ENCODE results near the gene COL8A1.
"Not testable (repeated sequence)": the region's sequence is repeated elsewhere in the genome, so short reads cannot be mapped to it uniquely, and the experiment has no call there.

The COL8A1 gene

DNA sequence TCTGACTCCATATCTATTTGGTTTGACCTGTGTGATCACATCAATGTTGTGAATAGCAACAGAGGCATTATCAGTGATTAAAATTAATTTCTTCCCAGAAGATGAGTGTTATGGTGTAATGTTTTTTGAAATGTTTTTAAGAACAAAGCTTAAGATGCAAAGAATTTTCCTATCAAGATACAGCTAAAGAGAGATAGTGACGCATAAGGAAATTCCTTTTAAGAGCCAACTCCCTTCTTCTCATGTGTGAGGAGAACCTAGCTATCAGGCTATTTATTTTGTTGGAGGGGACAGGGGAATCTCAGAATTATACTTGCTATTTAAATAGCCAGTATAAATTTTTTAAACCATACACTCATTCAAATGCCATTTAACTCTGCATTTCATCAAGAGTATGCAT is 71.3 kb downstream of the COL8A1 start:
- DNase-seq (ENCODE audit: low read depth, low spot score), result no peak

DNA sequence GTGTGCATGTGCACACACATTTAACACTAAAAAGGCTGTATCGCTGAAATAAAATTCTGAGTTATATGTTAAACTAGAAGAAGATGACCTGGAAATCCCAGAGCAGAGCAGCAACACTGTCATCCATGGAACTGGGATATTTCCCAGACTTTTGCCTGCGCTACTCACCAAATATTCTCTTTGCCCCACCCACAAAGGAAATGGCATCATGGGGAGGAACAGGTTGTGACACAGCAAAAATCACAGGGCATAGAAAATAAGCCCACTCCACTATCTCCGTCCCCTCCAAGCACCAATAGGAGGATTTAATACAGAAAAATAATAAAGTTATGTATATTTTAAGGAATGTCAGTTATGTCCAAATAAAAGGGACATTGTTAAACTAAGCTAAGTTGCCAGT is 71.7 kb downstream of the COL8A1 start:
- no peak for DNase-seq (ENCODE audit: low read depth, low spot score)

GRCh38 chr3:99711351-99711750 is 73.0 kb downstream of the COL8A1 start:
- no peak for DNase-seq (ENCODE audit: low read depth, low spot score)

DNA sequence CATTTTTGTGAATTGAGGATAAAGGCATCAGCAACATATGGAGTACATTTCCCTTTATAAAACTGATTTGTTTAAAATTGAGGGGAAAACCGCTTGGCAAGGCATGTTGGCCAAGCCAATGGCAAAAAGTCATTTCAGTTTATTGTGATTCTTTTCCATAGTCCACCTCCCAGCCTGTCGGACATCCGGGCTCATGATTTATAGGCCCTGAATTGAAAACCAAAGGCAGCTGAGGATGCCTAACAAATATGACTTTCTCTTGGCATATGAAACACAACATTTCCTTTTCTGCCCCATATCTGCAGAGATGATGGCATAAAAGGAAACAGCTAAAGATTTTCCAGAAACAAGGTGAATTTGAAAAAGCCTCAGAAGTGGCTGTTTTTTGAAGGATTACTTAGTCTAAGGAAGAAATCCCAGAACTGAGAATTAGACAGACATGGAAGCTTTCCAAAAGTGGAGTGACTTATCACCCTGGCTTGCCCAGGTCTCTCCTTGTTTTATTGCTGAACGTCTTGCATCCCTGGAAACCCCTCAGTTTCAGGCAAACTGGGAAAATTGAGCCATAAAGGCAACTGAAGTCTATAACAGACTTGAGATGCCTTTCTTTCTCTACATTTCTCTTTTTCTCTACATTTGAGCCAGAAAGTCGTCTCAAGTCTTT is 74.0 kb downstream of the COL8A1 start:
- no peak for DNase-seq (ENCODE audit: low read depth, low spot score)

GRCh38 chr3:99713440-99713839 is 75.0 kb downstream of the COL8A1 start:
- no peak for DNase-seq (ENCODE audit: low read depth, low spot score)

DNA sequence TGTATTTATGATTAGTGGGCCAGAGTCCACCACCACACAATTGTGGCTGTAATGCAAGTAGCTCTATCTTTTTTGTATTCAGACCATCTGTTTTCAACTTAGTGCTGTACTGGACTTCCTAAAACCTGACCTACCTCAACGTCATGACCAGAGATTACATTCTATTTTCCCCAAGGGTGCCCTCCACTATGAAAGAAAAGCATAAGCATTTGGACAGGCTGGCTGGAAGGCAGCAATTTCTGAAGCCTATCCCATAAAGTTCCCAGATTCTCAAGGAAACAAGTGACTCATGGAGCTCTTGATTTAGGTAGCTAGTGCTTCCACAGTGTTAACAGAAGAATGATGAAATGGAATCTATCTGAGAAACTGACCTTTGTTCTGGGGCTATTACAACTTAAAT is 75.8 kb downstream of the COL8A1 start:
- DNase-seq (ENCODE audit: low read depth, low spot score), result no peak

DNA sequence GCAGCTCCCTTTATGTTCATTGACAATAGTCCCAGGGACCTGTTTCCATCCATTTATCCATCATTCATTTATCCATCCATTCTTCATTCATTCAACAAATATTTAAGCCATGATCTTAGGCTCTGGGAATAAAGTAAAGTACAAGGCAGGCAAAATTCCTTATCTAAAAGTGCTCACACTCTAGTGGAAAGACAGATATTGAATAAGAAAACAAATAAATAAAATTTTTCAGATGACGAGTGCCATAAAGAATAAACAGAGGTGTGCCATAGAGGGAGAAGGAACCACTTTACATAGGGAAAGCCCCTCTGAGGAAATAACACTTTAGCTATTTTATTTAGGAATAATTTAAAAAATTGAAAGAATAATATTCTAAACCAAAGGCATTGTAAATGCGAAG is 76.2 kb downstream of the COL8A1 start:
- DNase-seq (ENCODE audit: low read depth, low spot score), result no peak

DNA sequence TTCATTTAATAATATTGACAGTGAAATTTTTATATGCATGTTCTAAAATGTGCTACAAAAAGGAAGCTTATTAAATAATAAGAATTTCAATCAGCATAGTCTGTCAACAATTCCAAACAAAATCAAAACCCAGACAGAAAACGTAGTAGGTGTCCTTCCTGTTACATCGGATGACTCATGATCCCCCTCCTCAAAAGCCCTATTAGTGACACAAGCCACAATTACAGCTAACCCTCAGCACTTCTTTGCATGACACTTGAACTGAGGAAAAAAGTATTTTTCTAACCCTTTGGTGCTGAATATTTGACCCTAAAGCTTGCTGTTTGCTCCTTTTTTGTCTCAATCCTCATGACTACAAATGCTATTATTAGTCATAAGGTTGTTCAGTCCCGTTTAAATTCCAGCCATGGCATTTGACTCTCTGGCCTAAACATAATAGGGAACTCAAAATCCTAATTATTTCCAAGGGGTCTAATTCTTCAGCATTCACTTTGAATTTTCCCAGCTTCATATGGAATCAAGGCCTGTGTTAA is 78.1 kb downstream of the COL8A1 start:
- DNase-seq (ENCODE audit: low read depth, low spot score), result no peak

DNA sequence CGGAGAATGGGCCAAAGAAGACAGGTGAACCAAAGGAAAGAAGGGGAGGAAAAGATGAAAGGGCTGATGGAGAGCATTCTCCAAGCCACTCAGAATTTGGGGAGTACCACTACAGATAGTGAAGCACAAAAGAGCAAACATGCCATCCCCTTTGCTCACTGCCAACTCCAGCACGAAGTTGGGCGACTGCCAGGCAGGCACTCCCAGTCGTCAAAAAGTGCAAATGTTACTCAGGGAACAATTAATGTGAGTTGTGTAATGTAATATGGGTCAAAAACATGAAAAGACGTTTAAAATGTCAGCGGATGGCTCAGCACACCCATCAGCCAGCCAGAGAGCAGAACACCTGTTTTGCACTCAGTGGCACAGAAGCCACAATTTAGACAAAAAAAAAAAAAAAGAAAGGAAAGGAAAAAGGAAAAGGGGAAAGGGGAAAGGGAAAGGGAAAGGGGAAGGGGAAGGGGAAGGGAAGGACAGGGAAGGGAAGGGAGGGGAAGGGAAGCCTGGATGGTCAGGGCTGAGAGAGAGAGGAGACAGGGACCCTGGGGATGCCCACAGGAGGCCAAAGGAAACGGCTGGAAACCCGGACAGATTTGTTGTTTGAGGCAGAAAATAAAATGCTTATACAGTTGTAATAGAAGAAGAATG is 82.7 kb downstream of the COL8A1 start:
- no peak for DNase-seq (ENCODE audit: low read depth, low spot score)

GRCh38 chr3:99721633-99722007 is 83.2 kb downstream of the COL8A1 start:
- DNase-seq (ENCODE audit: low read depth, low spot score), result no peak

- DNase-seq (ENCODE audit: low read depth, low spot score), result no peak
Observed at GRCh38 chr3:99724276-99724675, 85.9 kb downstream of the COL8A1 start.

- no peak for DNase-seq (ENCODE audit: low read depth, low spot score)
Observed at GRCh38 chr3:99730870-99731269, 92.5 kb downstream of the COL8A1 start.

DNA sequence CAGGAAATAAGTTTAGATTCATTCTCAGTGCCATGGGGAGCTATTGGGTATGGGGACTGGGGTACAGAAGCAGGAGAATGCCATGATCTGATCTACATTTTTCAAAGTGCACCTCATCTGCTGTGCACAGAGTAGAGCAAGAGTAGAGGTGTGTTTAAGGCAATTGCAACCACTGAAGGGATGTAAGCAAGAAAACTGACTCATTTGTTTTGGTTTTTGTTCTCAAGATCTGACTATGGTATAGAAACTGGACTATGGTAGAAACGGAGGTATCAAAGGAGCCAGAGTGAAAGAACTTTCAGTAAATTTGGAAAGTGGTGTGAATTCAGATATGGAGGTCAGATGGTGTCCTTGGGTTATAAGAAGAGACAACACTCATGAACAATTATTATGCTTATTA is 93.1 kb downstream of the COL8A1 start:
- no peak for DNase-seq (ENCODE audit: low read depth, low spot score)

DNA sequence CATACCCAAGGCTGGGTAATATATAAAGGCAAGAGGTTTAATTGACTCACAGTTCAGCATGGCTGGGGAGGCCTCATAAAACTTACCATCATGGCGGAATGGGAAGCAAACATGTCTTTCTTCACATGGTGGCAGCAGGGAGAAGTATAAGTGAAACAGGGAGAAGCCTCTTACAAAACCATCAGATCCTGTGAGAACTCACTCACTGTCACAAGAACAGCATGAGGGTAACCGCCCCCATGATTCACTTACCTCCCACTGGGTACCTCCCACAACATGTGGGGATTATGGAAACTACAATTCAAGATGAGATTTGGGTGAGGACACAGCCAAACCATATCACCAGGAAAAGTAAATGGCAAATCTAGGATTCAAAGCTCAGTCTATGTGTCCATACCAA is 102.0 kb downstream of the COL8A1 start:
- not testable (repeated sequence) for DNase-seq (ENCODE audit: low read depth, low spot score)

DNA sequence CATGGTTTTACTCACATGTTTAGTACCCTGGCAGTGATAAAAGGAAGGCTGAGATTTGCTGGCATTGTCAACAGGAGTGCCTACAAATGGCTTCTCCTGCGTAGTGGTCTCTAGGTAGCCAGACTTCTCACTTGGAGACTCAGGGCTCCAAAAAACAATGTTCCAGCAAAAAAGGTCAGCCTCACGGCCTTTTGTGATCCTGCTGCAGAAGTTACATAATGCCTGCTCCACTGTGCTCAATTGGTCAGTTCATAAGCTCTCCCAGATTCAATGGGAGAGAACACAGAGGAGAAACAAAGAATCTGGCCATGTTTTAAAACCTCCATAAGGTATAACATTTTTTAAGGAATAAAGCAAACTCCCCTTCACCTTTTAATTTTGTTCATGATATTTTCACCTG is 103.2 kb downstream of the COL8A1 start:
- no peak for DNase-seq (ENCODE audit: low read depth, low spot score)

DNA sequence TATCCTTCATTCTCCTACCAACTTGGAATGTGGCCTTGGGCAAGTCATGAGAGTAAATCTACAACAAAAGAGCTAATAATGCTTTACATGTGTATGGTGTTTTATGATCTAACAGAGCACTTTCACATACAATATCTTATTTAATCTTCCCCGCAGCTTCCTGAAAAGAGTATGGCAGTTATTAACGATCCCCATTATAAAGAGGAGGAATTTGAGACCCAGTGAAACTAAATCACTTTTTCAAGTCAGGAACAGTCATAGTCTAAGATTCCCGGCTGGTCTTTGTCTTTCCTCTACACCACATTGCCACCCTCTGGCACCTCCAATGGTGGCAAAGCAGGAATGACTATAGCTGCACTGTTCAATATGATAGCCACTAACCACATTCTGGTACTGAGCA is 109.5 kb downstream of the COL8A1 start:
- DNase-seq (ENCODE audit: low read depth, low spot score), result peak; percentile 26

DNA sequence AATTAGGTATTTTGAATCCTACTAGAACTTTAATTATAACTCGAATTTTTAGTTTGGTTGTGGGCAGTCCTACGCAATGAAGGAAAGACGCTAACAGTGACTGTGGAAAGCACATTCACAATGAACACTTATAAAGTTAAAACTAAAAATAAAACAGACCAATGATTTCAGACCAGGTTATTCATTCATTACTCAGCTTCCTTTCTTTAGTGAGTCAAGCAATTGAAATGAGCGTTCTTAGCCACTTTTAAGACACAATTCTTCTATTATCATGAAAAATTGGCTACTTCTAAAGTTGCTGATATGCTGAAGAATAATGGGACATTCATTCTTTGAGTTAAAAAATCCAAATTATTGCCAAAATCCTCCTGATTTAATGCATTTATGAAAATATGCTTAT is 113.3 kb downstream of the COL8A1 start:
- DNase-seq (ENCODE audit: low read depth, low spot score), result peak; percentile 3

GRCh38 chr3:99753268-99753975 is 115.0 kb downstream of the COL8A1 start:
- peak; percentile 61 for DNase-seq (ENCODE audit: low read depth, low spot score)

- no peak for DNase-seq (ENCODE audit: low read depth, low spot score)
Observed at GRCh38 chr3:99755831-99756230, 117.4 kb downstream of the COL8A1 start.

DNA sequence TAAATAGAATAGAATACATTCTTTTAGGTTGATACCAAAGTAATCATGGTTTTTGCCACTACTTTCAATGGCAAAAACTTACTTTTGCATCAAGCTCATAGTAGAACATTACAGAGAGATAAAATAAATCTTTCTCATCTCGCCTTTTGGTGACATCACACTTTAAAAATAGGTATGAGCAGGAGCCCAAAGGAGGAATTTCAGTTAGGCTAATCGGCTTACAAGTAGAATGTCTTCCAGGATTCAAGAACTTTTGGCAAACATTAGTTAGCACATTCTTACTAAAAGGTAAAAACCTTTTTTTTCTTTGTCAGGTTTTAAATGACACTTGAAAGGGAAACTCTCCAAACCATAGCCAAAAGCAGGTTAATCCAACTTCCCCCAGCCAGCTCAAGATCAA is 119.6 kb downstream of the COL8A1 start:
- DNase-seq (ENCODE audit: low read depth, low spot score), result no peak

DNA sequence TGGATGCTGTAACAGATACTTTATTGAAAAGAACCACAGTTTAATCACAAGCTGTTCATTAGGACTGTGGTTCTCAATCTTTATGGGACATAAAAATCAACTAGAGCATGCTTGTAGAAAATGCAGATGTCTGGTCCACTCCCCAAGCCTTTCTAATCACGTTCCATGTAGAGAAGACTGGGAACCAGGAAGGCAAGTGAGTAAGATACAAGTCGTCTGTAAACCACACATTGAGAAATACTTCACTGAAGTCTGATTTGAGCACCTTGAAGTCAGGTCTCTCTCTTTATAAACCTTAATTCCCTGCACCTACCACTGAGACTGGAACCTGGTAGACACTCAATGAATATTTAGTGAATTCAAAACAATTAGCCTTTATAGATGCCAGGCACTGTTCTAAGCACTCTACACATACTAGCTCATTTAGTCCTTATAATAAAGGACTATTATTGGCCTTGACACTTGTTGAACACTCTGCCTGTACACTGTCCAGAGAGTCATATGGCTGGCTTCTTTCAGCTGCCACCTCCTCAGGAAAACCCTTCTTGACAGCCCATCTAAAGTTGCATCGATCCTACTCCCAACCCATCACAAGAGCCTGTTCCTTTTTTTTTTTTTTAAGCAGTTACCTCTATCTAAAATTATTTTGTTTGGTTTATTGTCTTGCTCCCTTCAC is 120.2 kb downstream of the COL8A1 start:
- DNase-seq (ENCODE audit: low read depth, low spot score), result no peak

DNA sequence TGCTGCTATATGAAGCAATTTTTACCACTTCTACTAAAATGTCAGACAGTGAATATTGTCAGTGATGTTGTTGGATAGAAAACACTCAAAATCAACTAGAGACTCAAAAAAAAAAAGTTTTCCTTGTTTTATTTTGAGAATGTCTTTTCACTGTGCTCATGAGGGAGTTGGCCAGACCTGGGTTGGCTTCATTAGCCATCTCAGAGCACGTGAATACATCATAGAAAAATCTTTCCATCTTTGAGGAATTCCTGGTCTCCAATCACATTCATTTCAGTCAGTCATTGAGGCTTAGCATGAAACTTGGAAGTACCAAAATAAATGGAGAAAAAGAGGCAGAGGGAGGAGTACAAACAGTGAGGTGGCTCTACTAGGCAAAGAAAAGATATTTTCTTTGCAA is 121.6 kb downstream of the COL8A1 start:
- no peak for DNase-seq (ENCODE audit: low read depth, low spot score)

Data from smooth muscle cell of the brain vasculature (primary cell).